Thoracic aorta (tissue), 2 donors: Measurements from ENCODE around the gene NDUFB2. TPM values are rescaled to one million over a fixed set of nuclear protein-coding genes. Genes with fewer than 3 reads are reported as not detected.

Experiments used
- ATAC-seq: fragments of 150-250 bp; one replicate; pipeline ENCODE4 v1.8.0; 2017; ENCODE audit warnings: low read depth; ENCODE audit not compliant: insufficient number of reproducible peaks, low FRiP score
- DNase-seq: peaks from one replicate; pipeline ENCODE4 v3.0.0-alpha.2; 2020; ENCODE audit warnings: low spot score
- H3K27ac ChIP-seq, 2 donors: fragments of 200-600 bp; sonication (generic); 1 replicate in 1 of 2; 2 replicates in 1 of 2; pipeline ENCODE4 v1.5.1; 2016; ENCODE audit warnings: mild to moderate bottlenecking in 2 of 2, moderate library complexity in 2 of 2
- H3K27me3 ChIP-seq: fragments of 200-600 bp; sonication (generic); replicated peaks from 2 replicates; pipeline ENCODE4 v1.6.0; 2016; ENCODE audit warnings: mild to moderate bottlenecking; ENCODE audit not compliant: insufficient read depth
- H3K36me3 ChIP-seq: fragments of 200-600 bp; sonication (generic); one replicate; pipeline ENCODE4 v1.5.1; 2016
- H3K4me1 ChIP-seq, 2 donors: fragments of 200-600 bp; sonication (generic); 1 replicate in 1 of 2; 2 replicates in 1 of 2; pipeline versions ENCODE4 v1.5.1 to v1.6.0; 2016; ENCODE audit warnings: low read depth in 2 of 2, mild to moderate bottlenecking in 1 of 2; ENCODE audit not compliant: control insufficient read depth in 1 of 2
- H3K4me3 ChIP-seq: fragments of 200-600 bp; sonication (generic); 2 replicates; pipeline ENCODE4 v1.5.1; 2016; ENCODE audit warnings: mild to moderate bottlenecking
- H3K9me3 ChIP-seq: fragments of 200-600 bp; sonication (generic); 2 replicates; pipeline ENCODE4 v1.5.1; 2016
- CTCF ChIP-seq: fragments of 200-600 bp; sonication (generic); IDR thresholded peaks from one replicate; pipeline ENCODE4 v1.5.1; 2019; ENCODE audit warnings: antibody characterized with exemption
- total RNA-seq, 2 donors: library from RNA; depleted of rRNA; stranded (reverse); fragments of >200 nt; gene quantifications; one replicate each; pipeline versions ENCODE4 v1.1.0 to v1.2.3, GENCODE V29; 2016

Gene NDUFB2
- total RNA-seq, 2 donors from 2014 or later, result 84.0 to 354 TPM

GRCh38 chr7:140672382-140673062 lies 24.0 kb upstream of the NDUFB2 start, which contains the start of gene ADCK2:
Gene ADCK2 (plus strand): TSS chr7:140672945. CDS start chr7:140673331, 386 bp downstream.
- Histone ChIP-seq H3K9me3 (no peaks in the 10 kb centered on the region), H3K27ac (peak within 1 kb of the TSS; percentile 70 to 71), H3K27me3 (no peaks in the 10 kb centered on the region), H3K4me1 (peaks cover 0 to 30% of the 10 kb centered on the region in 2 donors), H3K4me3 (peak within 1 kb of the TSS; percentile 80), H3K36me3 (no peaks in the 10 kb centered on the region)
- DNase-seq (no peak), ATAC-seq (peak; percentile 52)
- no peak for TF ChIP-seq CTCF

DNA sequence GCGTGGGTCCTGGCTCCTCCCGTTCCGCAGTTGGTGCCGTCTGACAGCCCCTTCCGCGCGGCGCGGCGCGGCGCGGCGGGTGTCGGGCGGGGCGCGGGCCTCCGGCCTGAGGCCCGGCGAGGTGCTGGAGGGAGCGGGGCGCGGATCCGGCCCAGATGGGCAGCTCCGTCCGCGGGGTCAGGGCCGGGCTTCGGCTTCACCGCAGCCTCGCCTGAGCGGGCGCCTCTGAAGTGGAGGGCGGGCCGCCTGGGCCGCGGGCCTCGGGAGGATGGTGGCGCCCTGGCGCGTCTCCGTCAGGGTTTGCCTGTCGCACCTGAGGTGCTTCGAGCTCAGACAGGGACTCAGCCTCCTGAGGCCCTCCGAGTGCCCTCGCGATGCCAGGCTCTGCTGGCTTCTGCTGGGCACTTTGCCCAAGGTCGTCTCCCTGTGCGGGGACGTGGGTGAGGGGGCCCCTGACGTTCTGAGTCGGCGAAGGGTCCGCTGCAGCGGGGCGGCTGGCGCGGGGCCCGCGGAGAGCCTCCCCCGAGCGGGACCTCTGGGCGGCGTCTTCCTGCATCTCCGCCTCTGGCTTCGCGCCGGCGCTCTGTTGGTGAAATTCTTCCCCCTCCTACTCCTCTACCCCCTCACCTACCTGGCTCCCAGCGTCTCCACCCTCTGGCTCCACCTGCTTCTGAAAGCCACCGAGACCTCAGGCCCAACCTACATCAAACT lies 23.3 kb upstream of the NDUFB2 start:
- no peaks in the 10 kb centered on the region for H3K9me3 ChIP-seq
- no peak for TF ChIP-seq CTCF
- no peaks in the 10 kb centered on the region for H3K27me3 ChIP-seq
- DNase-seq (no peak), ATAC-seq (no peak)
- no peaks in the 10 kb centered on the region for H3K36me3 ChIP-seq
- peaks cover 0 to 30% of the 10 kb centered on the region in 2 donors for H3K4me1 ChIP-seq
- H3K4me3 ChIP-seq, result peak overlapping the region; percentile 80
- H3K27ac ChIP-seq, result peak overlapping the region; percentile 70 to 71

DNA sequence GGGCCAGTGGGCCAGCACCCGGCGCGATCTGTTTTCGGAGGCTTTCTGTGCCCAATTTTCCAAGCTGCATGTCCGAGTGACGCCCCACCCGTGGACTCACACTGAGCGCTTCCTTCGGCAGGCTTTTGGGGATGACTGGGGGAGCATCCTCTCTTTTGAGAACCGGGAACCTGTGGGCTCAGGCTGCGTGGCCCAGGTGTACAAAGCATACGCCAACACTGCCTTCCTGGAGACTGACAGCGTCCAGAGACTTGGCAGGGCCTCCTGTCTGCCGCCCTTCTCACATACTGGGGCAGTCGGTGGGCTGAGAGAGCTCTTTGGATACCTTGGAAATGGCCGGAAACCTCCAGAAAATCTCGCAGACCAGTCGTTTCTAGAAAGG lies 22.7 kb upstream of the NDUFB2 start:
- Histone ChIP-seq H3K9me3 (no peaks in the 10 kb centered on the region), H3K27ac (peak overlapping the region; percentile 70 to 71), H3K36me3 (no peaks in the 10 kb centered on the region), H3K4me3 (peak overlapping the region; percentile 80), H3K4me1 (peaks cover 0 to 30% of the 10 kb centered on the region in 2 donors), H3K27me3 (no peaks in the 10 kb centered on the region)
- no peak for TF ChIP-seq CTCF
- ATAC-seq (no peak), DNase-seq (no peak)

DNA sequence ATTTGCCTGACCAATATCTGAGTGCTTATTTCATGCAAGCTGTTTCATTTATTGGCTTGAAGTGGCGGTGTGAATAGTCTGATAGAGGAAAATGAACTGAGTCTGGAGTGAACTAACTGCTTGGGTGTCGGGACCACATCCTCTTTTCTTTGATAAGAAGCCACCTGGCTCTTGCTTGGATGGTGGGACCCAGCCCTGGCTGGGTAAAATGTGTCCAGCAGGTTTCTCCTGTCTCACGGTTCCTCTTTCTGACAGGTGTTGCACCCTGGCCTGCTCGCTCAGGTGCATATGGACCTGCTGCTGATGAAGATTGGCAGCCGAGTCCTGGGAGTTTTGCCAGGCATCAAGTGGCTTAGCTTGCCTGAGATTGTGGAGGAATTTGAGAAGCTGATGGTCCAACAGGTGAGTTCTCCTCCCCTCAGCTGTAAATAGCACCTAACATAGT lies 22.1 kb upstream of the NDUFB2 start:
- Histone ChIP-seq H3K36me3 (peaks cover 3% of the 10 kb centered on the region), H3K4me1 (peaks cover 0 to 30% of the 10 kb centered on the region in 2 donors), H3K9me3 (no peaks in the 10 kb centered on the region), H3K4me3 (no peak overlapping the region), H3K27me3 (no peaks in the 10 kb centered on the region), H3K27ac (no peak overlapping the region)
- TF ChIP-seq CTCF, result no peak
- no peak for ATAC-seq
- DNase-seq, result no peak

- TF ChIP-seq CTCF, result no peak
- DNase-seq (no peak), ATAC-seq (peak; percentile 47)
Observed at GRCh38 chr7:140674899-140675701, 21.4 kb upstream of the NDUFB2 start.

More at GRCh38 chr7:140674899-140675701, 21.4 kb upstream of the NDUFB2 start:
- H3K9me3 ChIP-seq, result no peaks in the 10 kb centered on the region
- peaks cover 3% of the 10 kb centered on the region for H3K36me3 ChIP-seq
- no peak overlapping the region for H3K27ac ChIP-seq
- H3K4me1 ChIP-seq, result peaks cover 0 to 30% of the 10 kb centered on the region in 2 donors
- H3K27me3 ChIP-seq, result no peaks in the 10 kb centered on the region
- no peak overlapping the region for H3K4me3 ChIP-seq
